Measurements from ENCODE around the gene PDGFRB.

GRCh38 chr5:150153483-150153882 lies 2.2 kb downstream of the PDGFRB start:
- no peak for TF ChIP-seq EZH2phosphoT487 (IDR thresholded peaks at IDR 0.05; ENCODE audit: borderline replicate concordance, low read depth, low read length)
- TF ChIP-seq, protein P1, sequence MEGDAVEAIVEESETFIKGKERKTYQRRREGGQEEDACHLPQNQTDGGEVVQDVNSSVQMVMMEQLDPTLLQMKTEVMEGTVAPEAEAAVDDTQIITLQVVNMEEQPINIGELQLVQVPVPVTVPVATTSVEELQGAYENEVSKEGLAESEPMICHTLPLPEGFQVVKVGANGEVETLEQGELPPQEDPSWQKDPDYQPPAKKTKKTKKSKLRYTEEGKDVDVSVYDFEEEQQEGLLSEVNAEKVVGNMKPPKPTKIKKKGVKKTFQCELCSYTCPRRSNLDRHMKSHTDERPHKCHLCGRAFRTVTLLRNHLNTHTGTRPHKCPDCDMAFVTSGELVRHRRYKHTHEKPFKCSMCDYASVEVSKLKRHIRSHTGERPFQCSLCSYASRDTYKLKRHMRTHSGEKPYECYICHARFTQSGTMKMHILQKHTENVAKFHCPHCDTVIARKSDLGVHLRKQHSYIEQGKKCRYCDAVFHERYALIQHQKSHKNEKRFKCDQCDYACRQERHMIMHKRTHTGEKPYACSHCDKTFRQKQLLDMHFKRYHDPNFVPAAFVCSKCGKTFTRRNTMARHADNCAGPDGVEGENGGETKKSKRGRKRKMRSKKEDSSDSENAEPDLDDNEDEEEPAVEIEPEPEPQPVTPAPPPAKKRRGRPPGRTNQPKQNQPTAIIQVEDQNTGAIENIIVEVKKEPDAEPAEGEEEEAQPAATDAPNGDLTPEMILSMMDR (conservative IDR thresholded peaks at IDR 0.05; ENCODE audit: low read length) = no peak
